GM19395 (cell line): ENCODE results near the gene LMNTD1.
A peak's percentile ranks its signal among the peaks of the same experiment; 100 is the strongest.

Source experiments
- ATAC-seq: cut with Tn5 transposase; IDR thresholded peaks from one replicate; pipeline ENCODE4 v1.9.1; 2021; ENCODE audit warnings: mild to moderate bottlenecking, moderate library complexity; ENCODE audit not compliant: unreplicated experiment

Gene LMNTD1

DNA sequence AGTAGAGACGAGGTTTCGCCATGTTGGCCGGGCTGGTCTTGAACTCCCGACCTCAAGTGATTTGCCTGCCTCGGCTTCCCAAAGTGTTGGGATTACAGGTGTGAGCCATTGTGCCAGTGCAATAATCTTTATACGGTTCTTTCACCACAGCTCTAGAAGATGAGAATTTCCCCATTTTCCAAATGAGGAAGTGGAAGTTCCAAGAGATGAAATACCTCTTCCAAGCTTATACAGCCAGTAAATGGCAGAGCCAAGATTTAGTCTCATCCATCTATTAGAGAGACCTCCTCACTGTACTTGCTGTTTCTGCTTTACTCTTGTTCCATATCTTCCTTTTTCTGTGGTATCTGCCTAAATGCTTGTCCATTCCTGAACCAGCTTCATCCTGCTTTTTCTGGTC lies 3.1 kb upstream of the LMNTD1 start:
- no peak for ATAC-seq

DNA sequence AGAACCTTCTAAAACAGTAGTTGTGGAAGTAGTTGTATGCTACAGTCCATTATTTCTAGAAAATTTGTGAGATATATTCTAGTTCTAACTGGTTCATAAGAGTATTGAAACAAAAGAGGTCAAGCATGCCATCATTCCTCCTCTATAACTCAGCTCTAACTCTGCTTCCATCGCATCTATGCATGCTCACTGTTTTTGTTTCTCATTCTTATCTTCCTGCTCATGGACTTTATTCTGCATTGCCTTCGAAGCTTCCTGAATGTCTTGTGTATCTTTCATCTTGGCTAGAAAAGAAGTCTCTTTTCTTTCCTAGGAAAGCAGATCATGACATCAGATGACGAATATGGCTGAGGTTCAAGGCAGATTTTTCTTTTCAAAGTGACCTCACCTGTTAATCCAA lies 402 bp downstream of the LMNTD1 start:
- ATAC-seq: no peak

DNA sequence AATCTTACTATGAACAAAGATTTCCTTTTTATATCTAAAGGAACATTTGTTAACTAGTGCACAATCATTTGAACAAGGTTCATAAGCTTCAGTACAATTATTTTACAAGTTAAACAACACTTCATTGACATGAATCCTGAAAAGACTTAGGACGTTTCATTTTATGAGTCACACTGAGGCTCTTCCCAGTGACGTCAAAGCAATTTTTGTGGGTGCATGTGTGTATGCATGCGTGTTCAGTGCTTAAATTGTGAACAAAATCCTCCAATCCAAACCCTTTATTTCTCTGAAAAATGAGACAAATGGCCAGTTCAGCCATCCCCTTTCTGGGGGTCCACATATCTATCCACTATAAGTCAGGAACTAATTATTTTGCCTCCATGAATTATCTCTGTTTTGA lies 2.9 kb downstream of the LMNTD1 start:
- ATAC-seq: no peak

DNA sequence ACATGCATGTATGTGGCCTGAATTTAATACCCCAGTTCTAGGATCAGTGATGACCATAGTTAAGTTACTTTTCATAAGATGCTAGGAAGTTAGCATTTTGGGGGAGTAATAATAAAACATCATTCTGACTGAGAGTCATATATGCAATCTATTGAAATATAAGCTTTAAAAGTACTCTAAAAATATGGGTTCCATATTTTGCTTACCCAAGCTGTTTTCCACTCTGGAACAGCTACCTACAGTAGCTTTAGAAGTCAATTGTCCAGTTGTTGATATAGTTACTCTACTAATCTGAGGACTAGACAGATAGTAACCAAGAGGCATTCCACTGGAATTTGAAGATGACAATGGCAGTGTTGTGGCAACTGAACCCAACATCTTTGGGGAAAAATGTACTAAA lies 4.0 kb downstream of the LMNTD1 start:
- ATAC-seq: no peak

DNA sequence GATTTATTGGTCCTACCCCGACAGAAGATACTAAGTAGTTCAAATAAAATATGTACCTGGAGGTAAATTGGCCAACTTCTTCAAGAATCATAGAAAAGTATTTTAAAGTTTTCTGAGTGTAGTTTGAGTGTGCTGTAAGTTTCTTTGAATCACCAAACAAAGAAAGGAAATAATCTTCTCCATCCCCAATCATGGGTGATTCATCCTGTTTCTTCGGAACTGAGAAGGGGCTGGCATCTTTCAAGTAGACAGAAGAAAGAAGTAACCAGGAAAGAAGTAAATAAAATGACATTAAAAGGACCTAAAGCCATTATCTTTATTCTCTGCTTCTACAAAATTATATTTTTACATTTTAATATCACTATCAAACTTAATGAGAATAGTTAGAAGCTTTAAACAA lies 6.8 kb downstream of the LMNTD1 start:
- no peak for ATAC-seq

DNA sequence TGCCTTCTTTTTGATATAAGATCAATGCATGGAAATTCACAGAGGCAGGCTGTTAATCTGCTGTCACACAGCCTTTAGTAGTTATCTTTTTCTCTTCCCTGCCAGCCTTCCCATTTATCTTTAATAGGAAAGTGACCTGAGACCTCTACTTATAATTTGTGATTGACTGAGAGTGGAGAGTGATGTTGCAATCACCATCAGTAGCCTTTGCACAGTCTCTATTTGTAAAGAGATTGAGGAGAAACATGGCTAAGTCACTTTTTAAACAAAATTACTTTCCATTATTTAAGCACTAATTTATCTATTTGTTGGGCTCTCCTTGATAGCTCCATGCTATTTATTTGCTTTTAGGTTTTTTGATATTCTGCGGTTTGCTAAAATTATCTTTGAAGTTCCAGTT lies 19.9 kb downstream of the LMNTD1 start:
- ATAC-seq: no peak

DNA sequence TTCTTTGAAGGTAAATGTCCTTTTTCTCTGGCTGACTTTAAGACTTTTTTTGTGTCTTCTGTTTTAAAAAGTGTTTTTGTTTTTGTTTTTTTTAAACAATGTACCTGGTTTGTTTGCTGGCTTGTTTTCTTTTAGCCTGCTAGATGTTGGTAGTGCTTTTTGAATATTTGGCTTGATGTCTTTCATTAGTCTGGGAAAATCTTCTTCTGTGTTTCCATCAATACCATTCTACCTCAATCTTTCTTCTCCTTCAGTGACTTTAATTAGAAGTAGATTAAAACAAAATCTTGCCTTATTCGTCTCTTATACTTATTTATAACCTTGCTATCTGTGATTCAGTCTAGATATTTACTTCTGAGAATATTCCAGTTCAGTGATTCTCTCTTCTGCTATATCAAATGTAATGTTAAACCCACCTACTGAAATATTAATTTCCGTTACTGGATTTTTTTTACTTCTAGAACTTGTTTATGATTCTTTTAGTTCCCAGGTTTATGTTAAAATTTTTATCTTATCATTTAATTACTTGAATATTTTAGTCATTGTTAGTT lies 21.5 kb downstream of the LMNTD1 start:
- ATAC-seq: no peak

DNA sequence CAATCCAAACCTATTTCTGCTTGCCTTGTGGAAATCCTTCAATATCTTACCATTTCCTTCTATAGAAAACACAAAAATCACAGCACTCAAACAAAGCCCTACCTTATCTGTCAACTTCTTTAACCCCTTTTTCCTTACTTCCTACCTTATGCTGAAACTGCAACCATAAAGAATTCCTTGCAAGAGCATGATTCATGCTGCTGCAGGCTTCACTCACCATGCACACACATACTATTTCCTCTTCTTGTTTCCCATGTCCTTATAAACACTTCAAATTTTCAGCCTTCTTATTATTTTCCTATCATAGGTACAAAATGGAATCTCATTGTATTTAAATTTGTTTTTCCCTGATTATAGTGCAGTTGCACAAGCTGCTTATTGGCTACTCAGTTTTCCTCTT lies 23.3 kb downstream of the LMNTD1 start:
- no peak for ATAC-seq

DNA sequence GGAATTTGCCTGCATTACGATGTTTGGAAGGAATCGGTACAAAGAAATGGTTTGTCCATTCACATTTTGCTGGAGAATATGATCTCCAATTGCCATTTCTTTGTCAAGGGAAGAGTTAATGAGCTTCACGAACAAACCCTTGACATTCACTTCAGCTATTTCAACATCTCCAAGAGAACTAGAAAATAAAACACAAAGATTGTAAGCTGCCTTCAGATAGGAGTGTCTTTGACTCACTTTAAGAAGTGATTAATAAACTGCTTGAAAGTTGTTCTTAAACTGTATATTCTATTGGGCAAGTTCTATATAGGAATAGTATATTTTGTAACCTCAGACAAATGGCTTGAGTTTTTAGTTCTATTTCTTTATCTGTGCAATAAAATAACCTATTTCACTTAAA lies 26.3 kb downstream of the LMNTD1 start:
- ATAC-seq: no peak

DNA sequence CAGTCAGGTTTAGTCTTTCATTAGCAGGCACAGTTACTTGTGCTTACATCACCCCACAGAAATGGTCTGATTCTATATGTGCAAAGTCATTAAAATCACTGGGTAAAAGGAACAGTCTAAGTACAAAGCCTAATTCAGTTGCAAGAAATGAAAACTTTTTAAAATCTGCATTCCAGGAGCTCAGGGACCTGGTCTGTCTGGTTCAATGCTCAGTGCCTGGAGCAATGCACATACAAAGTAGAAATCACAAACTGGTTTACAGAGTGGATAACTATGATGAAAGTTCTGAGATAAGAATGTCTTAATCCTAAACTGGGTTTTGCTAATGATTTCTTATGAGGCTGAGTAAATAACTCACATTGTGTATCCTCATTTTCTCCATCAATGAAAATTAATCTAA lies 28.7 kb downstream of the LMNTD1 start:
- no peak for ATAC-seq

DNA sequence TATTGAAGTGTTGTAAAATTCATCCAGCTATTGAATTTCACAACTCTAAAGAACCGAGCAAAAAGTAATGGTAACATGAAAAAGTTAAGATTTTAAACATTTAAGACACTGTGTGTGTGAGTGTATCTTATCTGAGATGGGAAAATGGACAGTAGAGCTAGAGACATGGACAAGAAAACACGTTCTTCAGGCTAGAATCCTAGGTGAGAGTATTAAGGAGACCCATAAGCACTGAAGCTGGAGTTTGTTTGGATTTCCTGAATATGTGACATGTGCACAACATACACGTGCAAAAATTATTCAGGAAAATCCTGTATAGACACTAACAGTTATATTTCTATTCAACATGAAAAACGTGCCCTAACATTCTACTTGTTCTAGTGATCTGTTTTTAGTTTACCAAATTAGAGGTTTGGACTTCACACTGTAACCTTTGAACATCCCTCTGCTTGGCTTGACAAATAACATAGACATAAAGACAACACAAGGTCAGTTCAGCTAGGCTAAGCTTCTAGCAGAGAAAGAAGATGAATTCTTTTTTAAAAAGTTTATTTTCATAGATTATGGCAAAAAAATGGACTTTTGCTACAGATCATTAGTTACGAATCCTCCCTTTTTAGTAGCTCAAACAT lies 31.3 kb downstream of the LMNTD1 start:
- ATAC-seq: no peak

DNA sequence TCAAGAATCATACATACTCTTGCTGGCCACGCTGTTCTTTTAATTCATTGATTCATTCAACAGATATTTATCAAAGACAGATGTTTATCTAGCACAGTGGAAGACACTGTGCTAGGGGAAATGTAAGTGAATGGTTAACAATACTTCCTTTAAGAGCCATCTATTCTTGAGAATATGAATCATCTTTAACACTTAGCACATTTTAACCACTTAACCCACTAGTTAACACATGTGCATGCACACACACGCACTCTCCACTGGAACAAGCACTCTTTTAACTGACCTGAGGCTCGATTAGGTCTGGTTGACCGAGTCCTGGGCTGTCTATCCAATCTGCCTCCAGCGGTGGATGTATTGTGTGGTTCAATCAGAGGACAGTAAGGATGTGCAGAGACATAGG lies 34.6 kb downstream of the LMNTD1 start:
- peak; percentile 95 for ATAC-seq

DNA sequence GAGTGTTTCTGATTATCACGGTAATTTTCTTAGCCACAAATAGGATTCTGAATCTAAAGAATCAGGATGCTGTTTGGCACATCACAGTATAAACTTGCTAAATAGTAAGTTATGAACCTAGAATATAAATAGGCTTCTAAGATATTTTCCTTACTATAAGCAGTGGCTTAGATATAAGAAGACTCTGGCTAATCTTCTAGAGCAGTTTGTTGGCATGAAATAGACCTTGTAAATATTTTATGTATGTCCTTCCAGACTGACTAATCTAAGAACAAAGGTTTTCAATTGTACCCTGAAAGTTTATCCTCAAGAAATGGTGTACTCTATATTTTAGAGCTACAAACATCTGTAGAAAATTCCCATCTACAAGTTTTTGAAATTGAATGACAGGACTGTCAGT lies 48.3 kb downstream of the LMNTD1 start:
- ATAC-seq: no peak

DNA sequence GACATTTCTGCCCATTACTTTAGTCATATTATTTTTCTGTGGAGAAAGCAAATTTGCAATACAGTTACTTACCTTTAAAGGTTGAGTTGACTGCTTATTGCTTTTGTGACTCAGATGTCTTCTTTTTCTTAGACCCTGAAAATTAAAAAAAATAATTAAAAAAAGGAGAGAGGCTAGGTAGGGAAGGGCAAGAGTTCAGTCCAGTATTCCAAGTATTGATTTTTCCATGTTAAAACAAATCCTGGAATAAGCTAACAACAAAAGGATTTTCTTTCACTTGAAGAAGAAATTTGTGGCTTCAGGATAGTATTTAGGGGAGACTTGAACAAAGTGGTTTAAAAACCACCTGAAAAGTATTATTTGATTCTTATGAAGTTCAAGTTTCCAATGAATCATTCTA lies 49.4 kb downstream of the LMNTD1 start:
- ATAC-seq: no peak

DNA sequence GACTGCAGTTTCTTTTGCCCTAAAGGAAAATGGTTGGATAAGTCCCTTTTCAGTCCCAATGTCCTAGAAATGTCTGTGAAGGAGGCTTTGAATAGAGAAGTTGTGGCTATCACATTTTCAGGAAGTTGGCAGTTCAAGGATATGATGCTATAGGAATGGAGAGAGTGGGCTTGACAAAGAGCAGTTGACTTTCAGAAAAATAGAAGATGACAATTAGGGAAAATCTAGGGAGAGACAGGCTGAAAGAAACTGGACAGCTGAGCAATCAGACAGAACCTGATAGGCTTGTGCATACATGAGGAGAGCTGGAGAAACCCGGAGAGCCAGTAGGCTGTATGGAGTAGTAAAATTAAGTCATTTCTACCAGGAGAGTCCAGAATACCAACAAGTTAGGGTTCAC lies 50.5 kb downstream of the LMNTD1 start:
- no peak for ATAC-seq

DNA sequence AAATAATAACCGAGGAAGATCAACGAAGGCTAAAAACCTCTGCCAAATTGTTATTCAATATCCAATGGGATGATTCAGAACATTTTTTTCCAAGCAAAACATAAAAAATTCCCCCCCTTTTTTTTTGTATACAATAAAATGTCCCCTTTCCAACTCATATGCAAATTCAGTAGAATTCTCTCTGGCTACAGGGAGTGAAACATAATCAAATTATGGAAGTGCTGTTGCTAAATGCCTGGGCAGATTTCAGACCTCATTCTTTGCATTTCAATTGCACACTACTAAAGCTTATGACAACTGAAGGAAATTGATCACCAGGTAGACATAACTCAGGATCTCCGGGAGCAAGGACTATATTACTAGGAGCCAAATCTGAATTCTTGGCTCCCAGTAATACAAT lies 51.0 kb downstream of the LMNTD1 start:
- ATAC-seq: no peak

DNA sequence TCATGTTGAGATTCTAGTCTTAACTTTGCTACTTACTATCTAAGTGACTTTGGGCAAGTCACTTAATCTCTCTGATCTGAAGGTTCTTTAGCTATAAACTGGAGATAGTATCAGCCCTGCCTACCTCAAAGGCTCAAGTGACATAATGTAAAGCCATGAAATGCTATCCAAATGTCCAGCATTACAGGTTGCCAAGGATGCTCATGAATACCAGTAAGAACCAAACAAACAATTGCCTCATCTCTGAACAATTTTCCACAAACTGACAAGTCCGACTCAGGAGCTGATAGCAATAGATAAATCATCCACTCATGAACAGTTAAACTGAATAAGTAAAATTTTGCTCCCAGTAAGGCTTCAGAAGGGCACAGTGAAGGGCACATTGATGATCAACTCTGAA lies 51.5 kb downstream of the LMNTD1 start:
- no peak for ATAC-seq

DNA sequence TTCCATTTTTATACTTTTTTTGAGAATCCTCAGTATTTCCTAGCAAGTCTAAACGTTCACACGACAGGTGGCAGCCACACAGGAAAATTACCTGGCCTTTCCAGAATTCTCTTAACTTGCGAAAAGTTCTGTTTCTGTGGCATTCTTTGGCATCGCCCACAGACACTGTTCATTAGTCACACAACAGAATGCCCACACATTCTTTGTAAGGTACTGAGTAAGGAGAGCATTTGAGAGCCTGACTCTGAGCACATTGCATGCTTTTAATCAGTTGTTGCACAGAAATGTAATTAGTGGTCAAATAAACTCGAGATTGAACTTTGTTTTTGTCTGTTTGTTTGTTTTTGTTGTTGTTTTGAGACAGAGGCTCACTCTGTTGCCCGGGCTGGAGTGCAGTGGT lies 52.4 kb downstream of the LMNTD1 start:
- no peak for ATAC-seq

DNA sequence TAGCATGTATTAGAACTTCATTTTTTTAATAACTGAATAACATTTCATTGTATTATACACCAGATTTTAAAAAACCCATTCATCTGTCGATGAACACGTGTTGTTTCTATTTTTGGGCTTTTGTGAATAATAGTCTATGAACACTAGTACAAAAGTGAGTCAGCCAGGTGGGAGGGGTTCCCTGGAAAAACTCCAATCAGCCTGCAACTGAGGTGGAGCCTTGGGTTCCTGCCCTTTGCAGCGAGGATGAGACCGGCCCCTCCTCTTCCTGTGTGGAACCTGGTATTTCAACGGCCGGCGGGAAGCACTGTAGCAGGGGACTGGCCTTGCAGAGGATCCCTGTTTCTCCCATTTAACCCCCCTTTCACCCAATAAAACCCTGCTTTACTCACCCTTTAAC lies 56.1 kb downstream of the LMNTD1 start:
- no peak for ATAC-seq

DNA sequence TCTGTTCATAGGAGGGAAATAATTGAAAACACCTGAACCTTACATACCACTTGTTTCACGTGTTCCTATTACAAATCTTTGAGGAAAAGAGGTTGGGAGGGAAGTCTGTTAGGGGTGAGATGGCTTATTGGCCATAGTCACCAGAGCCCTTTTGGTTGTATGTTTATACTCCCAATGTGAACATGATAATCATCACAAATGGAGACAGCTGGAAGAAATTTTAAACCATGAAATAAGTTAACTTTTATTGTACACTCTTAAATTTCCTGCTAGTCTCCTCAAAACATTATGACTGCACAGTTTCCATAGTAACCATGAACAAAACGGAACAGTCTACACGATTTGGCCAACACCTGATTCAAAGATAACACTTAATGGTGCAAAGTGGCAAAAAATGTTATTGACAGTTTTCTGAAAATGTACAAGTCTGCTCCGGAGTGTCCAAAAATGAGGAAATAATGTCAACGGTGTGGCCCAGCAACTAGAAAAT lies 56.9 kb downstream of the LMNTD1 start:
- ATAC-seq: no peak

DNA sequence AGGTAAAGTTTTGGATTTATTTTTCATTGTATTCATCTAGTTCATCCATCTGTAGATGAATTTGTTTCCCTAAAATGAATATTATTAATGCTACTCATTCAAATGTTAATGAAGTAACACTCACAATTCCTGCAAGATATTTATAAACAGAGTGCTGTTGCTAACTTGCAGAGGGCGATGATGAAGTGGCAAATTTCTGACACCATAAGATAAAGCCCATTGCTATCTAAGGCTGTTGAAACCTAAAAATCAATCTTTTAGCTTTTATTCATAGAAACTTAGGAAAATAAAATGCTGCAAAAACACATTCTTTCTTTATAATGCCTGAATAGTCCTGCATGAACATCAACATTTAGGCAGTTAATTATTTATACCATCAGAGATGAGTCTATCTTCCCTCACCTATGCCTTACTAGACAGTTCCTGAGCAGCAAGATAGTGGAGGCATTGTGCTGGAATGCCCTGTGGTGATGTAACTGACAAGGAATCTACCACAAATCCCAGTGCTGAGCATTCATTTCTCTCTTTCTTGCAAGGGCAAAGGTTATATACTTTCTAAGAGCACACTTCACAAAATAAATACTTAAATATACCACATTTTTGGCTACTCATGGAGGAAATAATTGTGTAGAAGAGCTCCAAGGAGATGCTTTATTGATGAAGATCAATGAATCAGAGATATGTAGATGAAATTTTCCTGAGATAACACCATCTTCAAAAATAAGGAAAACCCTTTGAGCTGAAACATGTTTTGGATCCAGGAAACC lies 57.6 kb downstream of the LMNTD1 start:
- ATAC-seq: no peak

DNA sequence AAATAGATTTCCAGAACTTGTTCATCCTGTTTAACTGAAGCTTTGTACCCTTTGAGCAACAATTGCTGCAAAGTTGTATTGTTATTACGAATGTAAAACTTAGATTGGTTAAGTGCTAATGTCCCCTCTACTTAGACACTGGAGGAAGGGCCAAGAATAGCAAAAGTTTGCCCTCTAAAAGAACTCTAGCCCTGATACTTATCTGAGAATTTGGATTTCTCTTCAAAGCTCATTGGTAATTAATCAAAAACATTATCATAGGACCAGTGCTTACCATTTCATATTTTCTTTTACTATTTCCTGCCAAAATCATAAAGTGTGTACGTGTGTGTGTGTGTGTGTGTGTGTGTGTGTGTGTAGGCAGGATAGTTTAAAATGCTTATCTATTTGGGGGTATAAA lies 58.2 kb downstream of the LMNTD1 start:
- ATAC-seq: no peak
